Keratinocyte (primary cell): ENCODE results near the gene CTNND2. TPM values are rescaled to one million over a fixed set of nuclear protein-coding genes. Genes with fewer than 3 reads are reported as not detected.

Experiments
- DNase-seq: peaks from one replicate; pipeline ENCODE4 v3.0.0-alpha.2; 2011; ENCODE audit warnings: low read depth, missing footprints, low spot score
- FAIRE-seq: peaks from 2 replicates; lab custom pipeline; 2011; peaks lifted over from hg19 to GRCh38; lab: Jason Lieb, UNC
- H2AFZ ChIP-seq: 2 replicates; pipeline ENCODE4 v1.6.0; 2012; ENCODE audit warnings: low read length, control low read depth, inconsistent platforms; ENCODE audit not compliant: control insufficient read depth
- H3K27ac ChIP-seq: 2 replicates; pipeline ENCODE4 v1.5.1; 2011; ENCODE audit warnings: low read length; ENCODE audit not compliant: control insufficient read depth, insufficient read depth
- H3K27me3 ChIP-seq: 3 replicates; pipeline ENCODE4 v1.6.0; 2011; ENCODE audit warnings: low read length; ENCODE audit not compliant: control insufficient read depth, insufficient read depth; ENCODE audit errors: extremely low read depth
- H3K36me3 ChIP-seq, 2 experiments: 2 replicates in 1 of 2; 3 replicates in 1 of 2; pipeline ENCODE4 v1.5.1; 2011; ENCODE audit warnings: low read length in 2 of 2, mild to moderate bottlenecking in 1 of 2; ENCODE audit not compliant: control insufficient read depth in 2 of 2, insufficient read depth in 2 of 2; ENCODE audit errors: extremely low read depth in 1 of 2
- H3K4me1 ChIP-seq: 3 replicates; pipeline ENCODE4 v1.5.1; 2011; ENCODE audit warnings: low read length; ENCODE audit not compliant: control insufficient read depth, insufficient read depth; ENCODE audit errors: extremely low read depth
- H3K4me2 ChIP-seq: 3 replicates; pipeline ENCODE4 v1.6.0; 2011; ENCODE audit warnings: low read depth, low read length; ENCODE audit not compliant: control insufficient read depth, insufficient read depth; ENCODE audit errors: extremely low read depth
- H3K4me3 ChIP-seq, 3 experiments: fragments of 200-600 bp in 1 of 3; sonication (generic) in 1 of 3; 2 replicates in 2 of 3; 3 replicates in 1 of 3; pipeline ENCODE4 v1.5.1; 2011 to 2016; ENCODE audit warnings: low read length in 3 of 3, mild to moderate bottlenecking in 3 of 3, control low read depth in 2 of 3, inconsistent platforms in 1 of 3, low read depth in 1 of 3, mixed read lengths in 1 of 3, mixed run types in 1 of 3, moderate library complexity in 1 of 3; ENCODE audit not compliant: control insufficient read depth in 2 of 3, insufficient read depth in 2 of 3; ENCODE audit errors: extremely low read depth in 1 of 3
- H3K79me2 ChIP-seq: 2 replicates; pipeline ENCODE4 v1.6.0; 2012; ENCODE audit warnings: low read length; ENCODE audit not compliant: control insufficient read depth, insufficient read depth
- H3K9ac ChIP-seq: 3 replicates; pipeline ENCODE4 v1.6.0; 2011; ENCODE audit warnings: low read length; ENCODE audit not compliant: control insufficient read depth, insufficient read depth; ENCODE audit errors: extremely low read depth
- H3K9me1 ChIP-seq: 3 replicates; pipeline ENCODE4 v1.6.0; 2011; ENCODE audit warnings: low read length; ENCODE audit not compliant: control insufficient read depth, insufficient read depth; ENCODE audit errors: extremely low read depth
- H3K9me3 ChIP-seq: 2 replicates; pipeline ENCODE4 v1.5.1; 2012; ENCODE audit warnings: low read depth, low read length; ENCODE audit not compliant: control insufficient read depth
- H4K20me1 ChIP-seq: 3 replicates; pipeline ENCODE4 v1.6.0; 2011; ENCODE audit warnings: low read length; ENCODE audit not compliant: control insufficient read depth, insufficient read depth; ENCODE audit errors: extremely low read depth
- EZH2 ChIP-seq: IDR thresholded peaks from one replicate; pipeline ENCODE4 v1.6.1; 2012; ENCODE audit warnings: inconsistent platforms, mild to moderate bottlenecking, low read length, moderate library complexity
- dilution Hi-C: fragments of 300-500 bp; cut with MboI; formaldehyde crosslinking; loops from one replicate; pipeline ENCODE4 v1.7.0; 2020; ENCODE audit warnings: low sequenced_read_pairs; ENCODE audit not compliant: extremely low pct_ligation_motif_present
- polyA plus RNA-seq, 5 experiments: library from polyadenylated mRNA; depleted of rRNA in 3 of 5; stranded (reverse) in 3 of 5; stranded (forward) in 1 of 5; unstranded in 1 of 5; fragments of >200 nt; gene quantifications; 1 replicate in 1 of 5; 2 replicates in 3 of 5; 3 replicates in 1 of 5; pipeline versions ENCODE4 v1.2.1 to v1.2.3, GENCODE V29; 2011 to 2012; ENCODE audit warnings: missing spikeins in 2 of 5, low read depth in 1 of 5, low replicate concordance in 1 of 5
- TF ChIP-seq, protein P1 (sequence below), 3 experiments: IDR thresholded peaks in 1 of 3; conservative IDR thresholded peaks in 1 of 3; optimal IDR thresholded peaks in 1 of 3; 2 replicates in 2 of 3; 3 replicates in 1 of 3; pipeline versions ENCODE3 to v1.5.1; 2011; ENCODE audit warnings: low read length in 3 of 3, mild to moderate bottlenecking in 3 of 3, moderate library complexity in 2 of 3, control low read depth in 1 of 3, inconsistent platforms in 1 of 3; ENCODE audit not compliant: insufficient read depth in 2 of 3; ENCODE audit errors: extremely low read depth in 1 of 3

CTNND2 gene
- polyA plus RNA-seq, 1 donor (not counting 4 experiments of a cell fraction or from before 2014, with no cell fraction given), result not detected

DNA sequence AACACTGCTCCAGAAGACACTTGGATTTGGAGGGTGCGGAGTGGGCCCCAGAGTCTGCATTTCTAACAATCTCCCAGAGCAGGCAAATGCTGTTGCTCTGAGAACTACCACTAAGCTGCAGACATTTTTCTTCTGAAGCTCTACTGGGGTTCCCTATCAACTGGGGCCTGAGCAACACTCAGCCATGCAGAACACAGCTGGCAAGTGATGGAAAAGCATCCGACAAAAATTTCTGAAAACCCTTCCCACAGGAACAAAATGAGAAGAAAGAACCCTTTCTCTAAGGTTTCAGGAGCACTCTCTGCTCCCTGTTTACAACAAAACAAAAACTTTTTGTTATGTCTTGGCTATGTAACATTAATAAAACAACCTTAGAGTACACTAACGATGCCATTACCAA, 516.9 kb downstream of the CTNND2 start:
- Histone ChIP-seq H3K9me3 (no peaks in the 10 kb centered on the region), H3K4me2 (no peak overlapping the region), H3K27me3 (peaks cover 32% of the 10 kb centered on the region), H3K36me3 (no peaks in the 10 kb centered on the region), H2AFZ (no peak overlapping the region), H3K79me2 (no peaks in the 10 kb centered on the region), H3K27ac (no peak overlapping the region), H3K9me1 (no peaks in the 10 kb centered on the region), H4K20me1 (no peaks in the 10 kb centered on the region), H3K4me1 (no peaks in the 10 kb centered on the region), H3K4me3 (no peak overlapping the region), H3K9ac (no peak overlapping the region)
- DNase-seq (no peak), FAIRE-seq (no peak)
- no peak for TF ChIP-seq EZH2
- dilution Hi-C loops, result no loop called here

DNA sequence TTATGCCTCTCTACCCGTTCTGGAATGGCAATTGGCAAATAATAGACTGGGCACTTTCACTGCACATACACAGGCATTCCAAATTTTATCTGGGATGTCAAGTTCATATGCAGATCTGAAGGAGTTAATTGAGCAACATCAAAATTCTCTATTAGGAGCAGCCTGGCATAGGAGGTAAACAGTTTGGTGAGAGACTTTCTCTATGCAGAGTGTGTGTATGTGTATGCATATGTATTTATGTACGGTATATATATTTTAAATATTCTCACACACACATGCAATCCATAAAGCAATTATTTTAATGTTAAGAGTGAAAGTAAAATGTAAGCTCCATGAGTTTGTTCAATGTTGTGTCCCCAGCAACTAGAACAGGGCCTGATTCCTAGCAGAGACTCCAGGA, 517.8 kb downstream of the CTNND2 start:
- H3K79me2 ChIP-seq, result no peaks in the 10 kb centered on the region
- no peaks in the 10 kb centered on the region for H4K20me1 ChIP-seq
- H2AFZ ChIP-seq, result no peak overlapping the region
- H3K27ac ChIP-seq, result no peak overlapping the region
- H3K27me3 ChIP-seq, result peaks cover 32% of the 10 kb centered on the region
- dilution Hi-C loops, result no loop called here
- no peak overlapping the region for H3K4me2 ChIP-seq
- H3K36me3 ChIP-seq, result no peaks in the 10 kb centered on the region
- H3K9ac ChIP-seq, result no peak overlapping the region
- H3K4me3 ChIP-seq, result no peak overlapping the region
- H3K9me3 ChIP-seq, result no peaks in the 10 kb centered on the region
- H3K9me1 ChIP-seq, result no peaks in the 10 kb centered on the region
- TF ChIP-seq, protein P1, sequence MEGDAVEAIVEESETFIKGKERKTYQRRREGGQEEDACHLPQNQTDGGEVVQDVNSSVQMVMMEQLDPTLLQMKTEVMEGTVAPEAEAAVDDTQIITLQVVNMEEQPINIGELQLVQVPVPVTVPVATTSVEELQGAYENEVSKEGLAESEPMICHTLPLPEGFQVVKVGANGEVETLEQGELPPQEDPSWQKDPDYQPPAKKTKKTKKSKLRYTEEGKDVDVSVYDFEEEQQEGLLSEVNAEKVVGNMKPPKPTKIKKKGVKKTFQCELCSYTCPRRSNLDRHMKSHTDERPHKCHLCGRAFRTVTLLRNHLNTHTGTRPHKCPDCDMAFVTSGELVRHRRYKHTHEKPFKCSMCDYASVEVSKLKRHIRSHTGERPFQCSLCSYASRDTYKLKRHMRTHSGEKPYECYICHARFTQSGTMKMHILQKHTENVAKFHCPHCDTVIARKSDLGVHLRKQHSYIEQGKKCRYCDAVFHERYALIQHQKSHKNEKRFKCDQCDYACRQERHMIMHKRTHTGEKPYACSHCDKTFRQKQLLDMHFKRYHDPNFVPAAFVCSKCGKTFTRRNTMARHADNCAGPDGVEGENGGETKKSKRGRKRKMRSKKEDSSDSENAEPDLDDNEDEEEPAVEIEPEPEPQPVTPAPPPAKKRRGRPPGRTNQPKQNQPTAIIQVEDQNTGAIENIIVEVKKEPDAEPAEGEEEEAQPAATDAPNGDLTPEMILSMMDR (optimal IDR thresholded peaks at IDR 0.05 in 1 of 3, IDR thresholded peaks at IDR 0.05 in 1 of 3, conservative IDR thresholded peaks at IDR 0.05 in 1 of 3; ENCODE audit: extremely low read depth in 1 of 3, insufficient read depth in 2 of 3, low read length in 3 of 3), result no peak
- TF ChIP-seq EZH2, result no peak
- DNase-seq (no peak), FAIRE-seq (no peak)
- H3K4me1 ChIP-seq, result no peaks in the 10 kb centered on the region

DNA sequence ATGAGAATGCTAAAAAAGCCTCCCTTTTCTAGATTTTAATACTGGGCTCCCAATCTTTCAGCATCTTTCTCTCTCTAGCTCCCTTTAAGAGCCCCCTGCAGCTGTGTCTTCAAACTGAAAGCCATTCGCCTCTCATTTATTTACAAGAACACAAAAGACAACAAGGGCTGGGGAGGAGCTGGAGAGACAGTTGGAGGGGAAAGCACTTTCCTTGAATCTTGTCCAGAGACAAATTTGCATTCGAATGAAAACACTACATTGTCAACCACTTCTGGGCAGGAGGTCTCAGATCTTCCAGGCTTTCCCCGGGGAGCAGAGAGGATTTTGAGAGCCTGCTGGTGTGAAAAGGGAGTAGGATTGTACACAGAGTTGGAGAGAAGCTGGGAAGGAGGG, 518.3 kb downstream of the CTNND2 start:
- Histone ChIP-seq H3K4me3 (no peak overlapping the region), H4K20me1 (no peaks in the 10 kb centered on the region), H3K36me3 (no peaks in the 10 kb centered on the region), H3K27me3 (peaks cover 32% of the 10 kb centered on the region), H3K4me2 (no peak overlapping the region), H3K79me2 (no peaks in the 10 kb centered on the region), H2AFZ (no peak overlapping the region), H3K27ac (no peak overlapping the region), H3K4me1 (no peaks in the 10 kb centered on the region), H3K9ac (no peak overlapping the region), H3K9me3 (no peaks in the 10 kb centered on the region), H3K9me1 (no peaks in the 10 kb centered on the region)
- FAIRE-seq (no peak), DNase-seq (no peak)
- TF ChIP-seq EZH2, result no peak
- TF ChIP-seq, protein P1 (optimal IDR thresholded peaks at IDR 0.05 in 1 of 3, IDR thresholded peaks at IDR 0.05 in 1 of 3, conservative IDR thresholded peaks at IDR 0.05 in 1 of 3; ENCODE audit: extremely low read depth in 1 of 3, insufficient read depth in 2 of 3, low read length in 3 of 3), result no peak
- dilution Hi-C loops, result no loop called here
